ENCODE data around the gene LTBP1. TPM values are rescaled to one million over a fixed set of nuclear protein-coding genes. Genes with fewer than 3 reads are reported as not detected.

Gene LTBP1
- total and polyA plus RNA-seq, 10 of the 15 experiments (the other 5 are each of a cell fraction or from before 2014, with no cell fraction given): 0.01 to 0.28 (median 0.12) TPM; not detected in 2

GRCh38 chr2:33392366-33392765 lies 445.6 kb downstream of the LTBP1 start:
- FAIRE-seq (no peak), ATAC-seq (no peak), DNase-seq (ENCODE audit: low read depth, low spot score) (no peak)
- SMC1A ChIA-PET (ENCODE audit: uncharacterized antibody, unreplicated experiment): no interaction called here
- no peak overlapping the region for H3K9ac ChIP-seq (ENCODE audit: control insufficient read depth, insufficient read depth, low read length)
- H2AFZ ChIP-seq (ENCODE audit: control insufficient read depth, low read depth, low read length): no peak overlapping the region
- intact Hi-C loops (cut with micrococcal nuclease; ENCODE audit: unreplicated experiment): no loop called here
- no peaks in the 10 kb centered on the region for H3K36me3 ChIP-seq (ENCODE audit: control insufficient read depth in 2 of 2, insufficient read depth in 2 of 2, low read length in 1 of 2)
- H3K79me2 ChIP-seq (ENCODE audit: control insufficient read depth, insufficient read depth, low read length): no peaks in the 10 kb centered on the region
- no peaks in the 10 kb centered on the region for H3K9me3 ChIP-seq (replicated peaks; ENCODE audit: control insufficient read depth, insufficient read depth, low read length)
- CTCF ChIA-PET: interaction anchor here (1.5 to 1.6 kb wide), 2 partner anchors 10 to 13 kb away, joined by 3 to 9 read pairs; no protein-coding TSS in a partner anchor
- in situ Hi-C loops (cut with MboI): no loop called here
- RAD21 ChIA-PET (ENCODE audit: unreplicated experiment): no interaction called here
- H3K4me1 ChIP-seq (ENCODE audit: control insufficient read depth, insufficient read depth, low read length): no peaks in the 10 kb centered on the region
- H3K27ac ChIP-seq (ENCODE audit: control insufficient read depth, insufficient read depth): no peak overlapping the region
- H3K4me2 ChIP-seq (ENCODE audit: control insufficient read depth, insufficient read depth): no peak overlapping the region
- no peak overlapping the region for H3K4me3 ChIP-seq
- 32% methylated on average over 4 of the region's 4 CpGs for WGBS (ENCODE audit: insufficient coverage, insufficient replicate concordance, low lambda C conversion rate, missing lambda C conversion rate)
- POLR2A ChIA-PET: no interaction called here
- H3K27me3 ChIP-seq (replicated peaks in 1 of 2; ENCODE audit: control insufficient read depth in 2 of 2, insufficient read depth in 2 of 2, low read length in 1 of 2): peaks cover 0 to 2% of the 10 kb centered on the region in 2 experiments; a peak in 3 of 4 replicates
- no peaks in the 10 kb centered on the region for H4K20me1 ChIP-seq (ENCODE audit: control insufficient read depth, insufficient read depth)
- no TSS peak for BruUV-seq (replicated peaks)
- TF ChIP-seq HDGF (IDR thresholded peaks at IDR 0.05) (no peak), ETV6 (conservative IDR thresholded peaks at IDR 0.05 in 1 of 2, IDR thresholded peaks at IDR 0.05 in 1 of 2; ENCODE audit: borderline replicate concordance in 1 of 2, low read depth in 1 of 2) (no peak), TCF12 (IDR thresholded peaks at IDR 0.05; ENCODE audit: low read depth, low read length) (no peak), MXI1 (IDR thresholded peaks at IDR 0.05; ENCODE audit: low read depth, low read length) (no peak), HDAC2 (IDR thresholded peaks at IDR 0.05) (no peak), MEF2B (IDR thresholded peaks at IDR 0.05; ENCODE audit: partially characterized antibody, poor library complexity, severe bottlenecking) (no peak), ZNF24 (IDR thresholded peaks at IDR 0.05) (no peak)
- TF ChIP-seq, protein P1, sequence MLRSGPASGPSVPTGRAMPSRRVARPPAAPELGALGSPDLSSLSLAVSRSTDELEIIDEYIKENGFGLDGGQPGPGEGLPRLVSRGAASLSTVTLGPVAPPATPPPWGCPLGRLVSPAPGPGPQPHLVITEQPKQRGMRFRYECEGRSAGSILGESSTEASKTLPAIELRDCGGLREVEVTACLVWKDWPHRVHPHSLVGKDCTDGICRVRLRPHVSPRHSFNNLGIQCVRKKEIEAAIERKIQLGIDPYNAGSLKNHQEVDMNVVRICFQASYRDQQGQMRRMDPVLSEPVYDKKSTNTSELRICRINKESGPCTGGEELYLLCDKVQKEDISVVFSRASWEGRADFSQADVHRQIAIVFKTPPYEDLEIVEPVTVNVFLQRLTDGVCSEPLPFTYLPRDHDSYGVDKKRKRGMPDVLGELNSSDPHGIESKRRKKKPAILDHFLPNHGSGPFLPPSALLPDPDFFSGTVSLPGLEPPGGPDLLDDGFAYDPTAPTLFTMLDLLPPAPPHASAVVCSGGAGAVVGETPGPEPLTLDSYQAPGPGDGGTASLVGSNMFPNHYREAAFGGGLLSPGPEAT (IDR thresholded peaks at IDR 0.05; ENCODE audit: low read depth): no peak
- TF ChIP-seq, protein P2, sequence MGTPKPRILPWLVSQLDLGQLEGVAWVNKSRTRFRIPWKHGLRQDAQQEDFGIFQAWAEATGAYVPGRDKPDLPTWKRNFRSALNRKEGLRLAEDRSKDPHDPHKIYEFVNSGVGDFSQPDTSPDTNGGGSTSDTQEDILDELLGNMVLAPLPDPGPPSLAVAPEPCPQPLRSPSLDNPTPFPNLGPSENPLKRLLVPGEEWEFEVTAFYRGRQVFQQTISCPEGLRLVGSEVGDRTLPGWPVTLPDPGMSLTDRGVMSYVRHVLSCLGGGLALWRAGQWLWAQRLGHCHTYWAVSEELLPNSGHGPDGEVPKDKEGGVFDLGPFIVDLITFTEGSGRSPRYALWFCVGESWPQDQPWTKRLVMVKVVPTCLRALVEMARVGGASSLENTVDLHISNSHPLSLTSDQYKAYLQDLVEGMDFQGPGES (IDR thresholded peaks at IDR 0.05): no peak

All from GM12878 (cell line).